ENCODE measurements around the gene OR52N5. TPM values are rescaled to one million over a fixed set of nuclear protein-coding genes. Genes with fewer than 3 reads are reported as not detected.

The OR52N5 gene
- total and polyA plus RNA-seq, 11 donors = not detected

DNA sequence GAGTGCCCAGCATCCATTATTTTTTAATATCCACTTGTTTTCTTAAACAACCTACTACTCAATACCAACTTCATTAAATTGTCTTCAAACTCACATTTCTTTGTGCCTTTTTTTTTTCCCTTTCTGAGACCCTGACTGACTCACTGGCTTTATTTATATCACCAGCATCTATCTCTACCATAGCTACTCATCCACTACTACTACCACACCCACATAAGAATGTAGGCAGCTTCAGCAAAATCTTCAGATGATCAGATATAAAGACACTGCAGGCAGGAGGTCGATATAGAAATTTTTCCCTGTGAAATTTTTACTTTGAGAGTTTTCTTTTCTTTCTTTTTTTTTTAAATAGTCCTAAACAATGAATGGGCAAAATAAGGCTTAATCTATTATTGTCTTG, 44.7 kb downstream of the OR52N5 start:
- TF ChIP-seq POLR2A (IDR thresholded peaks at IDR 0.05) (no peak), CTCF (IDR thresholded peaks at IDR 0.05) (no peak)
- Histone ChIP-seq H3K27ac (no peak overlapping the region), H3K27me3 (no peaks in the 10 kb centered on the region), H3K4me1 (no peaks in the 10 kb centered on the region), H3K9me3 (peaks cover 0 to 23% (median 10%) of the 10 kb centered on the region in 12 donors), H3K36me3 (no peaks in the 10 kb centered on the region), H3K4me3 (no peak overlapping the region)
- intact Hi-C loops (cut with DNase I) = no loop called here
- ATAC-seq (no peak), DNase-seq (no peak)
- 31 to 51% (median 36%) methylated on average over 1 of the region's 1 CpG for WGBS, 4 donors

DNA sequence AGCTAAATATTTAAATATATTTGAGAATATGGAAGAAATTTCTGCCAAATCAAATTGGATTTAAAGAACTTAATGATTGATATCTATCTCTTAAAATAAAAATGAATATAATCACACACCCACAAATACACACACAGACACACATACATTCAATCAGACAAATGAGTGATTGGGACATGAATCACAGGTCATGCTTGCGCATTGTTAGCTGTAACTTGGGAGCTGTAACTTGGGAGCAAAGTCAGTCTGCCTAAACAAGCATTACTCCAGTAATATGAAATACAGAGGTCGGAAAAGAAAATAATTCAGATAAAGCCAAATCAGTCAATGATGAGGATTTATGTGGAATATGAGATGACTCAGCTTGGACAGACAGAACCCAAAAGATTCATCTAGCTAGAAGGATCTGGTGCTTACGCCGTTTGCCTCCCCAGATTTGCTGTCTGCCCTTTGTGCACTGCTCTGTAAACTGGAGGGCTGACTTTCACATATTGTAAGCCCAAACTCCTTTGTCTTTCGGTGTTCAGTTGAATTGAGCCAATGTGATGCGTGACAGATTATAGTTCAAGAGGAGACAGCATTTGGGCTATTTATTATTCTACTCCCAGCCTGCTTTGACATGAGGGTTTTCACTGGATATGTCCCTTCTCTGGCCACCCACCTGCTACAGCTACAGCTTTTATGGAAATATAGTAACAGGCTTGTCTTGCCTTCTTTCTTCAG, 45.3 kb downstream of the OR52N5 start:
- intact Hi-C loops (cut with DNase I) = no loop called here
- H3K36me3 ChIP-seq = no peaks in the 10 kb centered on the region

GRCh38 chr11:5737091-5737490, 46.1 kb downstream of the OR52N5 start:
- Histone ChIP-seq H3K9me3 (peaks cover 0 to 14% (median 7%) of the 10 kb centered on the region in 12 donors), H3K4me3 (no peak overlapping the region), H3K27ac (no peak overlapping the region), H3K27me3 (no peaks in the 10 kb centered on the region), H3K36me3 (no peaks in the 10 kb centered on the region), H3K4me1 (no peaks in the 10 kb centered on the region)
- ATAC-seq = no peak
- intact Hi-C loops (cut with DNase I) = no loop called here
- no peak for TF ChIP-seq CTCF (IDR thresholded peaks at IDR 0.05)
- TF ChIP-seq POLR2A (IDR thresholded peaks at IDR 0.05) = no peak
- DNase-seq = no peak

More for the DNA sequence above, 45.3 kb downstream of the OR52N5 start:
- Histone ChIP-seq H3K9me3 (peaks cover 0 to 21% (median 10%) of the 10 kb centered on the region in 12 donors), H3K4me3 (no peak overlapping the region), H3K4me1 (no peaks in the 10 kb centered on the region), H3K27ac (no peak overlapping the region), H3K27me3 (no peaks in the 10 kb centered on the region)
- DNase-seq (no peak), ATAC-seq (no peak)
- 66 to 89% (median 84%) methylated on average over 6 of the region's 6 CpGs for WGBS, 4 donors
- TF ChIP-seq POLR2A (IDR thresholded peaks at IDR 0.05) (no peak), CTCF (IDR thresholded peaks at IDR 0.05) (no peak)

- Histone ChIP-seq H3K9me3 (peaks cover 0 to 8% (median under 1%) of the 10 kb centered on the region in 12 donors), H3K4me3 (no peak within 1 kb of the TSS), H3K27ac (no peak within 1 kb of the TSS), H3K27me3 (no peaks in the 10 kb centered on the region), H3K4me1 (no peaks in the 10 kb centered on the region), H3K36me3 (no peaks in the 10 kb centered on the region)
- 64 to 83% (median 73%) methylated on average over 1 of the region's 1 CpG for WGBS, 4 donors
- no peak for ATAC-seq
- no peak for DNase-seq
- TF ChIP-seq CTCF (IDR thresholded peaks at IDR 0.05) (no peak), POLR2A (IDR thresholded peaks at IDR 0.05) (no peak)
- intact Hi-C loops (cut with DNase I) = no loop called here
Observed at GRCh38 chr11:5736396-5736795, 46.8 kb downstream of the OR52N5 start, which contains the start of gene OR56B1. Gene OR56B1 (plus strand): TSS chr11:5736448. CDS start chr11:5736517, 69 bp downstream.

Data from heart left ventricle (tissue), 16 donors.